GM19240 (cell line): Measurements from ENCODE around the gene NDUFV3.
A peak's percentile ranks its signal among the peaks of the same experiment; 100 is the strongest.
"Not testable (repeated sequence)": the region's sequence is repeated elsewhere in the genome, so short reads cannot be mapped to it uniquely, and the experiment has no call there.

ENCODE experiments used
- DNase-seq: peaks from one replicate; pipeline ENCODE4 v3.0.0; 2011; ENCODE audit warnings: low spot score; ENCODE audit not compliant: insufficient read length

The NDUFV3 gene

DNA sequence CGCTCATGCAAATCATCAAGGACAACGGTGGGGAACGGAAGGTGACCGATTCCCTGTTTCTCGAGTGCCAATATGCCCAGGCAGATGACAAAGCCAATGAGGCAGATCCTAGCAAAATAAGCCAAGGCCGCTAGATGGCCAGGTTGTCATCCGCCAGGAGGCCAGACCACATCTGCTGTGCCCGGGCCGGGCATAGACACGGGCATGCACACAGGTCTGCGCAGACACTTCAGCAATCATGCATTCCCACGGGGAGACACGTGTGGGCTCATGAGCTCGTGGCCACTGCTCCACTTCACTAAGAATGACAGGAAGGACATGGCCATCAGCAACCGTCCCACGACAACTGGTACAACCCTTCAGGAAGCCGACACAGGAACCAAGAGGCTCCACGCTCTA is 37.2 kb upstream of the NDUFV3 start:
- no peak for DNase-seq

DNA sequence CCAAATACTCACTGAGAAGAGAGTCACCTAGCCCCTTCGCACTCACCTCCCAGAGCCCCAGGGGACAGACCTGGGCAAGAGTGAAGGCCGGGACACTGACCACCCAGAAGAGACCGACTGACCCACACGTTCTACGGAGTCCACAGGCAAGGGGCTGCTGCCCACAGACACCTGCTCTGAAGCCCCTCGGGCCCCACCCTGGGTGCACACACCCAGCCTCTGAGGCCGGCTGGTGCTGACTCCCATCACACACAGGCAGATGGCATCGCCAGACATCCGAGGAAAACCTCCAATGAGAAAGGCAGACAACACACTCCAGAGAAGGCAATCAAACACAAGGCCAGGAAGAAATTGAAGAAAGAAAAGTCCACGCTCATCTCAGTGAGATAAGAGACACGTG is 35.9 kb upstream of the NDUFV3 start:
- no peak for DNase-seq

DNA sequence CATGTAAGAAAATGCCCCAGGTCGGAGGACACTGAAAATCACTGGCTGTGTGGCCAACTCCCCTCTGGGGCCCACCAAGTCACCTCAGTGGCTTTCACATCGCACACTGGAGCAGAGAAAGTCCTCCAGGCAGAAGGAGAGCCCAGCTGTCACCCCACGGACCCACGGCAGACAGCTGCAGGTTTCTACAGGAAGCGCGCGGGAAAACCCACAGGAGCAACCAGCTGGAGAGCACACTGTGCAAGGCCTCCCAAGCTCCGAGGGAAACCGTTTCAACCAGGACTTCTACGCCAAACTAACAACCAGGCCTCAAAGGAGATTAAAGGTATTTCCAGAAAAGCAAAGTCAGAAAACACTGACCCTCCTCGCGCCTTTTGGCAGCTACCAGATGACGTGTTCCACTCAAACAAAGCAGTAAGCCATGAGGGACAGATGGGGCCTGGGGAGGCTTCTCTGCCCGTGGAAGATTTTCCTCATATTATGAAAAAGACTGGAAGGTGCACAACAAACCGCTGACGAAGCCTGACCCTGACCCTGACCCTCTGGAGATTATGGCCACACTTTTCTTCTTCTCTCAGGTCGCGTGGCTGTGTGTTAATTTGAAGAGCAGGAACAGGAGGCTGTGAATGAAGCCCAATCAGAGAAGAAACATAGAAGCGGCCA is 34.8 kb upstream of the NDUFV3 start:
- no peak for DNase-seq

DNA sequence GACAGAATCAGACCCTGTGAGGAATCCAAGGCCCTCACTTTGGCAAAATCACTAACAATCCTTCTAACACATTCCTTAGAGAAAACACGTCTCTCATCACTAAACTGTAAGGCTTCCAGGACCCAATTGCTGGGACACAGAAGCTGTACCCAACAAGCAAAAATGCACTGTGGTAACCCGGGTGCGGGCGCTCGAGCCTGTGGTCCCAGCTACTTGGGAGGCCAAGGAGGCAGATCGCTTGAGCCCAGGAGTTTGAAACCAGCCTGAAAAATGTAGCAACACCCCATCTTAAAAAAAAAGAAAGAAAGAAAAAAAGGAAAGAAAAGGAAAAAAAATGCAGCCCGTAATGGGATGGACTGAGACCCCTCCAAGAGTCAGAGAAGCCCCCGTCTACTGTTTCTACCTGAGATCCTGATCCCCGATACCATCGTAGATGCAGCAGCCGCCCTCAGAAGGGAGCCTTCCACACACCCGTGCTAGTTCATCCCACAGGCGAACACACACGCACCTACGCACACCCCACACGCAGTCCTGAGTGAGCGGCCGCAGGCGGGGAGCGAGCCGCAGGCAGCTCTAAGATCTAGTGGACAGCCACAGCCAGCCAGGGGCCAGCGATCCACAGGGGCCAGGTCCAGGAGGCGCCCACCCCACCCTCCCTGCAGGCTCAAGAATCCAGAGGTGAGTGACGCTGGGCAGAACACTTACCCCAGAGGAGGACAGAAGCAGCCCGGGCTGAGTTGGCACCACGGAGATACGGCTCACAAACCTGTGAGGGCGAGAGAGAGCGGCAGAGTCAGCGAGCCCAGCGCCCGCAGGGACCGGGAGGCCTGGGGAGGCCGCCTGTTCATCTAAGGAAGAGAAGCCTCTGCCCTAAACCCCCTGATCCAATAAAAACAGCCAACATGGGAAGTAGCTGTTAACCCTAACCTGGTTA is 33.9 kb upstream of the NDUFV3 start:
- no peak for DNase-seq

DNA sequence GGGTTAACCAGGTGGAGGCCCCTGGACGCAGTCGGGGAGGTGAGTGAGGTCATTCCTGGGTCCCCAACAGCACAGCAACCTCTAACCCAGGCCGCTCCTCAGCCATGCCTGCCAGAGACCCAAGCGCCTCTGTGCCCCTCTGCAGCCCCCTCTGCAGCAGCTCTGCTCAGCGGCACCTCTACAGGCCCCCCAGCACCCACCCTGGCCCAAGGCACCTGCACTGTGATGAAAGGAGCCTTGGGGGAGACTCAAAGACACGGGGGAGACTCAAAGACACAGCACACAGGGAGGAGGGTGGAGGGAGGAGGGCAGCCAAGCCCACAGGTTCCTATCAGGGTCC is 33.2 kb upstream of the NDUFV3 start:
- DNase-seq, result no peak

DNA sequence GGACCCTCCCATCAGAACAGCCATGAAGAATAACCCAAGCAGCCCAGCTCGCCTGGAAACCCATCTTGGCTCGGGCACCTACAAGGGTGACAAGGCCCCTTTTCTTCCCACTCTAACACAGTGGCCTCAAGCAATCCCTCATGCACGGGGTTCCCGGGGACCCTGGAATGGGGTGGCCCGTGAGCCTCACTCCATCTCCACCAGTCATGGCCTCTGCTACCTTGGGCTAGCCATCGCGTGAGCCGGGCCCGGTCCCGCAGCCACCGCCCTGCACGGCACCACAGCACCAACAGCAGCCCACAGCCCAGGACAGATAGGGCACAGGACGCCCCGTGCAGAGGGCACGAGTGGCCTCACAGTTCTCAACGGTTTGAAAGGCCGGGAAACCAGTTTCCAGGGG is 32.8 kb upstream of the NDUFV3 start:
- no peak for DNase-seq

DNA sequence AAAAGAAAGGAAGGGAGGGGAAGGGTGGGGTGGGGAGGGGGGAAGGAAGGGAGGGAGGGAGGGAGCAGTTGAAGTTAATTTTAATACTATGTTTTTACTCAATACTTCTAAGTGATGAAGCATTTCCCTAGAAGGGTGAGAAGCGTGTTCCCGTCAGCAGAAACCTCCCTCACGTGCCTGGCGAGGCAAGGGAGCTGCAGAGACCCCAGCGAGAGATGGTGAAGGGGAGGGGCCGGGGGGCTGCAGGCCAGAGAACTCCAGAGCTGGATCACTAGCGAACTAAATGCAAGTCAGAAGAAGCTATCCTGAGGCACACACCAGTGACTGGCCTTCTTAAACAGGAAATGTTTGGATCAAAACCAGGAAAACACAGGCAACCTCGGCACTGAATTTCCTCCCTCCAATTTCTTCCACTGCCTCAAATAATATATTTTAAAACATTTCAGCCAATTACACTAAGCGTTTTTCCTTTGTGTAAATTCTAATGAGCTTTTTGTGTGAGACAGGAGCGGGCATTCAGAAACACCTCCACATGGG is 31.7 kb upstream of the NDUFV3 start:
- DNase-seq, result no peak

DNA sequence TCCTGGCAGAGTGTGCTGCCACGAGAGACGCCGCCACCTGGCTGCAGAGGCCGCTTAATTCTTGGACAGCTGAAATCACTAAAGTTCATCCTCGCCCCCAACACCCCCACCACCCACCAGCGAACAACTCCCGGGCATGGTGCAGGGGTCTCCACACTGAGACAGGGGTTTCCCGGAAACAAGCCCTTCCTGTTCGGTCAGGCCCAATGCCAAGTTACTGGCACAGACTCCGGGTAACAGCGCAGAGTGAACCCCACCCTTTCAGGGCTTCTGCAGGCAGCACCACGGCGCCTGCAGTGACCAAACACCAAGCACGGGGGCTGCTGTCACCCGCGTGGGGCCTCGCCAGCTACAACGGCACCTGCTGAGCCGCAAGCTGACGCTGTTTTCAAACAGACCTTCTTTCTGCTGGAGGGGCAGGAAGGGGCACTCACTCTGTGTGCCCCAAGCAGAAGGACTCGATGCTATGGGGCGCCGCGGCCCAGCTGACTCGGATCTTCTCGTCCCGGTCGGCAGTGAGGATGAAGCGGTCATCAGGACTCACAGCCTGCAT is 31.2 kb upstream of the NDUFV3 start:
- DNase-seq, result no peak

DNA sequence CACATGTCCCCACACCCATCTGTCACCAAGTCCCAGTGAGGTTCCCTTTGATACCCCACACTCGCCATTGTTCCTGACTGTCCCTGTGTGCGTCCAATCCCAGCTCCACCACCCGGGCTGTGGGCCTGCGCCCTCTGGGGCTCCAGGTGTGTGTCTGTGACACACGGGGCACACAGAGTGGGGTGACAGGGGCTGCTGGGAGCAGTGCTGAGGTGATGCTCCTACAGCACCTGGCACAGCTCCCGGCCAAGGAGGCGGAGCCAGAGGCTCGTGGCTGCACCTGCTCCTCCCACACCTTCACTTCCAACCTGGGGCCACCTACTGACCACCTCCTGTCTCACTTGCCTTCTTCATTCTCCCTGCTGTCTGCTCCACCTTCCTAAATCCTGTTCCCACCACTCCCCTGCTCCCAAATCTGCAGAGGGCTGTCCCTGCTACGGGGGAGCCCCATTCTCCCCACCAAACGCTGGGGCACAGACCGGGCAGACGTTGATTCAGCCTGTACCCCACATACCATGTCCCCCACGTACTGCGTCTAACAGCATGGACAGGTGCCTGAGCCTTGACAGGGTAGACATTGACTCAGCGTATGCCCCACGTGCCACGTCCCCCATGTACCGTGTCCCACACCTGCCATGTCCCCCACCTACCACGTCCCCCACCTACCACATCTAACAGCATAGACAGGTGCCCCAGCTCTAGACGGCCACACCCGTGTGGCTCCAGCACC is 30.2 kb upstream of the NDUFV3 start:
- DNase-seq, result no peak

DNA sequence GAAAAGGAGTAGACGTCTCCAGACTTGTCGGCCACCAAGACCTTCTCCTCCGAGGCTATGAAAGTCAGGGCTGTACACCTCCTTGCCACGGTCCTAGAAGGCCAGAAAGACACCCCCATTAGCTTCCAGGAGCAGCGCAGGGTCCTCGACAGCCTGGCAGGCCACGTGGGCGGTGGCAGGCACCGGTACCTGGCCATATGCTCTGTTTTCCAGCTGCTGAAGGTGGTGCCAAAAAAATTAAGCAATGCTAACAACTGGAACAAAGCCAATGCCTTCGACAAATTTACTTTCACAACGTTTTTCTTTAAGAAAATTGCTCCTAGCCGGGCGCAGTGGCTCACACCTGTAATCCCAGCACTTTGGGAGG is 29.6 kb upstream of the NDUFV3 start:
- no peak for DNase-seq

DNA sequence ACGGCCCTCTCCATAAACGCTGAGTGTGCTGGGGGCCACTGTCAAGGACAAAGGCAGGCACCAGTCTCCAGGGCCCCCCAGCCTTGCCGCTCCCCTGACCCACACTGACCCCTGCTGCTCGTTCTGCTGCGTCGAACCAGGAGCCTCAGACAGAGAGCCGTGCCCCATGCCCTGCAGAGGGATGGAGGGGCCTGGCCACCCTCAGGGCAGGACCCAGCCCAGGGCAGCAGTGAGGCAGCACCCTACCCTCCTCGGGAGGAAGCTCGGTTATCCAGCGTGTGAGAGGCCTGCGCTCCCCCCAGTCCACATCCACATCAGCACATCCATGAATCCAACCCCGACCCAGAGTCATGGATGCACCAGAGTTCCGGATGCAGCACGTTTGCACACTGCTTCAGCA is 28.8 kb upstream of the NDUFV3 start:
- DNase-seq, result no peak

DNA sequence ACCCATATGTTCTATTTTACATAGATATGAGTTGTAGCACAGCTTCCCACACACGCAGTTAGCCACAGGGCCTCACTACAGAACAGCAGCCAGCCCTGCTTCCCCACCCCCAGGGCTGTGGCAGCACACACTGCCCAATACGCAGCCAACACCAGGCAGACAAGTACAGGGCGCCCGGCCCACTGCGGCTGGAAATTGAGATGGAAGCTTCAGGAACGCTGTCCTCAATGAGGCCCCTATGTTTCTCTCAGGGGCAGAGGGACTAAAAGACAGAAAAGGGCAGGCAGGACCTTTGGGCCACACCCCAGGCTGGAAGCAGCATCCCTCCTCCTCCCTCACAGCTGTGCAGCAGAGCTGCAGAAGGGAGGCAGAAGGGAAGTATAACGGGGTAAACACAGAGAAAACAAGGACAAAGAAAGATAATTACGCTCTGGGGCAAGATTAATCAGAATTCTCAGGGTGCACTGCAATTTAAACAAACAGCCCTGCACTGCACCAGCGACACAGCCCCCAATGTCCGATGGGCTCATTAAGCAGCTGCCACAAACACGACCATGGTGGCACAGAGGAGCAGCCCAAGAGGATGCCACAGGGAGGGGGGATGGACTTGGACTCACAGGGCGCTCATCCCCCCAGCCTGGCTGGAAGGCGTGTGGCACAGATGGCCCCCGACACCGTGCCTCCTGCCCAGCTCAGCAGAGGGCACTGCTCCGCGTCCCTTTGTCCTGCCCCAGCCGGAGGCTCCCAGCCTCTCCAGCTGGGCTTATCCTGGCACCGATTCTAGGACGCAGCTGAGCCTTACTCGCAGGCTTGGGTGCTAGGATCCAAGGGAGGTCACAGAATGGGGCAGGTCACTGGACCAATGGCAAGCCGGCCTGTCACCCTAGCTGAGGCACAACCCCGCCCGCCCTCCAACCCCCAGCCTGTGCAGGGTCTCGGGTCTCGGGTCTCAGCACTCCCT is 28.0 kb upstream of the NDUFV3 start:
- DNase-seq, result no peak

DNA sequence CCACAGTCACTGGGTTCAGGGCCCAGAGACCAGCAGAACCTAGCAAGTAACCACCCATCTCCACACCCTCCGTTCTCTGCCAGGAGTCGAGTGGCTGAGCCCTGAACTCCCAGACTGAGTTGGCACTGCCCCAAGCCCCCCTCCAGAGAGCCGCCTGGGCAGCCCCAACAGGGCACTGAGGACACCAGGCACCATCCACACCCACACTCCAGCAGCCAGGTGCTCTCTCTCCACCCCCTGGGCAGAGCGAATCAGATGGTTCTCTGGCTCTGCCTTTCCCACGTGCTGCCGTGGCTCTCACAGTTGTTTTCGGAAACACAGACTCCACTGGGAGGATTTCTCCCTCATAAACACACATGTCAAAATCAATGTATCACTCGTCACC is 27.3 kb upstream of the NDUFV3 start:
- DNase-seq, result no peak

DNA sequence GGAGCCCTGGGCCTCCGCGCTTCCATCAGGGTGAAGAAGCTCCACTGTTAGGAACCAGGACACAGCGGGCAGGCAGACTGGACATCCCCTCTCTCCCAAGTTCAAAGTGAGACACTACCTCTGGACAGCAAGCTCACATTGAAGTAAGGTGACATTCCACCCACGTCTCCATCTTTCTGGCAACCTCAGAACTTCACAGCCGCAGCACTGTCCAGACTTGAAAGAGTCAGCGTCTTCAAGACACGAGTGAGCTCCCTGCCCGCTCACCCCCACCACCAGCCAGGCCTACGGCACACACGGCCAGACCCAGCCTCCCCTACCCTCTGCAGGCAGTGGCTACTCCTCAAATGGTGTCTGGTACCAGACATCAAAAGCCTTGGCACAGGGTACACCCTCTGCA is 24.9 kb upstream of the NDUFV3 start:
- no peak for DNase-seq

DNA sequence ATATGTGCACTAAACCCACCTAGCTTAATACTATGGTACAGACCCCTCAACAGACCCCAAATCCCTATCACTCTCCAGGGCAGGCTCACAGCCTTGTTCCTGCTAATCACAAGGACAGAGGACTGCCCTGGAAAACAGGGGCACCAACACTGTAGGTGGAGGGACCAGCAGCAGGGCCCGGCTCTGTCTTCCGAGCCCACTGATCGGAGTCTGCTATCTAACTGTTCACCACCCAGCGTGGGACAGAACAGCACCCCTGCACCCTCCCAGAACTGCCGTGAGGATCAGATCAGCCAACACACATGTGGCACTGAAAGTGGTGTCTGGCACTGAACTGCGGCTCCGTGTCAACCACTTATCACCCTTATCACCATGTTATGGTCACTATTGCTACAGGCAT is 20.0 kb upstream of the NDUFV3 start:
- no peak for DNase-seq

DNA sequence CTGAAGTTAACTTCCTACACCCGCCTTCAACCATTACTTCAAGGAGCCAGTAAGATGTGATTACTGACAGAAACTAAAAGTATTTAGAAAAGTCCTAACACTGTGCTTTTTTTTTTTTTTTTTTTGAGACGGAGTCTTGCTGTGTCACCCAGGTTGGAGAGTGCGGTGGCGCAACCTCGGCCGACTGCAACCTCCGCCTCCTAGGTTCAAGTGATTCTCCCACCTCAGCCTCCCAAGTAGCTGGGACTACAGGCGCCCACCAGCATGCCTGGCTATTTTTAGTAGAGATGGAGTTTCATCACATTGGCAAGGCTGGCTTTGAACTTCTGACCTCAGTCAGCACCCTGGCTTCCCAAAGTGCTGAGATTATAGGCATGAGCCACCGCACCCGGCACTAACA is 17.3 kb upstream of the NDUFV3 start:
- not testable (repeated sequence) for DNase-seq

DNA sequence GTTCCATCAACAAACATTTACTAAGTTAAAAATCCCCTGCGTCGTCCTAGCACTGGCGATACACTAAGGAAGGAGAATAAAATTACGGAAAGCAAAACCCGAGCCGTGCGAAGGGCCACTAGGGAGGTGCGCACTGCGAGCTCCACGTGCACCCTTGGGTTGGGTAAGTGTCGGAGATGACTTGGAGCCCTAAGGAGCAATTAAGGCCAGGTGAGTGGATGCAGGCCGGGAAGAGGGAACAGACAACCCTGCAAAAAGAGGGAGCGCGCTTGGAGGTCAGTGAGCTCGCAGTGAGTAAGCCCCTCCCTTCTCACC is 14.5 kb upstream of the NDUFV3 start:
- DNase-seq, result no peak

DNA sequence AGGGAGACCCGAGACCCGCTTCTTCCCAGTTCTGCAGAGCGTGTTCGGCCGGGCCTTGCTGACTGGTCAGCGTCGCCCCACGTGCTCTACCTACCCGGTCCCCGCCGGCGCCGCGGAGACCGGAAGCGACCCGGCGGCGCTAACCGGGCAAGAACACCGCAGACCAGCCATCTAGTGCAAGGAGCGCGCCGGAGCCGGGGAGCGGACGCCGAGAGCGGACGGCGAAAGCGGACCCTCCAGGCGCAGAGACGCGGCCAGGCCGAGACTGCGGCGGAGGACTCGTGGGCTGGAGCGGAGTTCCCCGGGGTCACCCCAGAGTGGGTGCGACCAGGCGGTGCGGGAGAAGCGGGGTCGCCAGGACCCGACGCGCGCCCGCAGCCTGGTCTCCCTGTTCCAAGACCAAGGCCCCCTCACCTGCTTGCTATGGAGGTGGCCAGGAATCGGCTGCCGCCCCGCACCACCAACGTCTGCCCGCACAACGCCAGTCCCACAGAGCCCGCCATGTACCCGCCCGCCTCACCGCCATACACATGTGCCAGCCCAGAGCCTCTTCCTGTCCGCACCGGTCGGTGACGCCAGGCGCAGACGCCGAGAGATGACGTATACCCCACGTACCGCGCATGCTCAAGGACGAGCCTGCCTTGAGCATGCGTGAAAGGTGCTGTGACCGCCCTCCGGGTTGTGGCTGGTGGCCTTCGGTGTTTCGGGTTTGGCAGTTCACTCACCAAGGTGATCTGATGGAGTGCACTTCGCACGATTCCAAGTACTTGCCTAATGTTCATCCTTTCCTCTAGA is 13.9 kb upstream of the NDUFV3 start, which contains the start of gene WDR4:
TSS of gene WDR4 (minus strand) at position 547 of the 795 bp plus-strand sequence. CDS start at position 503, 44 bp downstream.
- DNase-seq, result peak; percentile 91

DNA sequence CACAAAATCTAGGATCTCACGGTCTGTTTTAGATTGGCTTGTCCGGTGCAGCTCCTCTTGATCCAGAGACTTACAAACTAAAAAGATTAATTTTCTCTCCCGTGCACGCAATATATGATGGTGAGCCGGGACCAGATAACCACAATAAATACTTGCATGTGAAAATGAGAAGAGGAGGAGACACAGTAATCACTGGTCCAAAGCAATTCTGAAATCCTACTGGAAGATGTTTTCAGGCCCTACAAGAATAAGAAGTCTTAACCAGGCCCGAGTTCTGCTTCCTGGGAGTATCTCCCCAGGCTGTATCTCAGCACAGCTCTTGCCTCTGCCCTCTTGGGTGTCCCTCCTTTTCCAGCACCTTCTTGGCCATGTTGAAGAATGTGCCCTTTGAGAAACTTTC is 12.8 kb upstream of the NDUFV3 start:
- no peak for DNase-seq

DNA sequence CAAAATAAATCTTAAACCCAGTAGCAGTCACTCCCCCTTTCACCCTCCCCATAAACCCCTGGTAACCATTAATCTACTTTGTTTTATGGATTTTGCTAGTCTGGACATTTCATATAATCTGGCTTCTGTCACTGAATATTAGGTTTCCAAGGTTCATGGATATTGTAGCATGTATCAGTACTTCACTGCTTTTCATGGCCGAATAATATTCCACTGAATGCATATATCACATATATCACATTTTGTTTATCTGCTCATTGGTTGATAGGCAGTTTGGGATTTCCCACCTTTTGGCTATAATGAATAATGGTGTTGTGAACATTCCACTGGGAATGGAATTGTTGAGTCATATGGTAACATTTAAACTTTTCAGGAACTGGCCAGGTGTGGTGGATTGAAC is 9.2 kb upstream of the NDUFV3 start:
- DNase-seq, result no peak
